ENCODE results near the gene NR4A3.

- TF ChIP-seq POLR2A (IDR thresholded peaks at IDR 0.05) = peak; percentile 85
- TF ChIP-seq, protein P1, sequence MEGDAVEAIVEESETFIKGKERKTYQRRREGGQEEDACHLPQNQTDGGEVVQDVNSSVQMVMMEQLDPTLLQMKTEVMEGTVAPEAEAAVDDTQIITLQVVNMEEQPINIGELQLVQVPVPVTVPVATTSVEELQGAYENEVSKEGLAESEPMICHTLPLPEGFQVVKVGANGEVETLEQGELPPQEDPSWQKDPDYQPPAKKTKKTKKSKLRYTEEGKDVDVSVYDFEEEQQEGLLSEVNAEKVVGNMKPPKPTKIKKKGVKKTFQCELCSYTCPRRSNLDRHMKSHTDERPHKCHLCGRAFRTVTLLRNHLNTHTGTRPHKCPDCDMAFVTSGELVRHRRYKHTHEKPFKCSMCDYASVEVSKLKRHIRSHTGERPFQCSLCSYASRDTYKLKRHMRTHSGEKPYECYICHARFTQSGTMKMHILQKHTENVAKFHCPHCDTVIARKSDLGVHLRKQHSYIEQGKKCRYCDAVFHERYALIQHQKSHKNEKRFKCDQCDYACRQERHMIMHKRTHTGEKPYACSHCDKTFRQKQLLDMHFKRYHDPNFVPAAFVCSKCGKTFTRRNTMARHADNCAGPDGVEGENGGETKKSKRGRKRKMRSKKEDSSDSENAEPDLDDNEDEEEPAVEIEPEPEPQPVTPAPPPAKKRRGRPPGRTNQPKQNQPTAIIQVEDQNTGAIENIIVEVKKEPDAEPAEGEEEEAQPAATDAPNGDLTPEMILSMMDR (IDR thresholded peaks at IDR 0.05) = peak; percentile 7 to 47 (median 18)
Observed at GRCh38 chr9:99821396-99822108, at the start of gene NR4A3.

All from right lobe of liver (tissue), 4 donors.